Measurements from ENCODE around the gene TXLNA.

Gene TXLNA

DNA sequence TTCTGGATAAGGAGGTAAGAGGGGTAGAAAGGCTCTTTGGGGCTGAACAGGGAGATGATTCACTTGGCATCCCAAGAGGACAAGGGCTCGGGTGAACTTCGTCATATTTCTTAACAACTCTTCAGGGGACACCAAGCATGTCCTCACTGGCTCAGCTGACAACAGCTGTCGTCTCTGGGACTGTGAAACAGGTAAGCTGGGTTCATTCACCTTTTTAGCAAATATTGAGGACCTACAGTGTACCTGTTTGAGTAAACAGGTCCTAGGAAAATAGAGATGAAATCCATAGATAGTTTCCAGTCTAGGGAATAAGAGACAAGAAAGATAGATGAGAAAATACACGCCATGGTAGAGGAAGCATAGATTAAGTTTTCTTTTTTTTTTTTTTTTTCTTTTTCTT is 44.8 kb downstream of the TXLNA start:
- Histone ChIP-seq H3K4me1 (ENCODE audit: control insufficient read depth, insufficient read depth, low read length) (peaks cover 8% of the 10 kb centered on the region), H3K27ac (ENCODE audit: insufficient read depth, low read depth, low read length, poor library complexity, severe bottlenecking) (no peak overlapping the region), H3K27me3 (ENCODE audit: control insufficient read depth, insufficient read depth, low read length, poor library complexity, severe bottlenecking) (no peaks in the 10 kb centered on the region), H3K9me3 (ENCODE audit: control insufficient read depth, low read length) (no peaks in the 10 kb centered on the region), H3K4me3 (ENCODE audit: insufficient read depth, low read depth, low read length) (no peak overlapping the region), H3K36me3 (ENCODE audit: control insufficient read depth, insufficient read depth, low read length) (peaks cover 14% of the 10 kb centered on the region)
- 95% methylated on average over 4 of the region's 4 CpGs for WGBS, 2 experiments

DNA sequence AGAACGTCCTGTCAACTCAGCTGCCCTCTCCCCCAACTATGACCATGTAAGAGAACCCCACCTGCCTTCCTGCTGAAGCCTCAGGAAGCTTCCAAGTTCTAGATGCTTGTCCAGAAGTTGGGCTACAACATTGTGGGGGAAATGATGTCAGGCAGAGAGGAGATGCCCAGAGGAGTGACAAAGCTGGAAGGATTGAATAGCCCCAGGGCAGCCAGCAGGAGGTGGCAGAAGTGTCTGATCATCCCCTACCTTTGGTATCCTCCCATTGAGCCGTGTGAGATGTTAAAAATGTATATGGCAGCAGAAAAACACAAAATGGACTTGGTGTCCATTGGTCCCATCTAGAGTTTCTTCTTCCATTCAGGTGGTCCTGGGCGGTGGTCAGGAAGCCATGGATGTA is 49.3 kb downstream of the TXLNA start:
- Histone ChIP-seq H3K9me3 (ENCODE audit: control insufficient read depth, low read length) (no peaks in the 10 kb centered on the region), H3K4me1 (ENCODE audit: control insufficient read depth, insufficient read depth, low read length) (peaks cover 5% of the 10 kb centered on the region), H3K36me3 (ENCODE audit: control insufficient read depth, insufficient read depth, low read length) (peaks cover 27% of the 10 kb centered on the region), H3K27ac (ENCODE audit: insufficient read depth, low read depth, low read length, poor library complexity, severe bottlenecking) (no peak overlapping the region), H3K27me3 (ENCODE audit: control insufficient read depth, insufficient read depth, low read length, poor library complexity, severe bottlenecking) (no peaks in the 10 kb centered on the region), H3K4me3 (ENCODE audit: insufficient read depth, low read depth, low read length) (no peak overlapping the region)
- WGBS, 2 experiments: 93 to 95% methylated on average over 3 of the region's 3 CpGs

DNA sequence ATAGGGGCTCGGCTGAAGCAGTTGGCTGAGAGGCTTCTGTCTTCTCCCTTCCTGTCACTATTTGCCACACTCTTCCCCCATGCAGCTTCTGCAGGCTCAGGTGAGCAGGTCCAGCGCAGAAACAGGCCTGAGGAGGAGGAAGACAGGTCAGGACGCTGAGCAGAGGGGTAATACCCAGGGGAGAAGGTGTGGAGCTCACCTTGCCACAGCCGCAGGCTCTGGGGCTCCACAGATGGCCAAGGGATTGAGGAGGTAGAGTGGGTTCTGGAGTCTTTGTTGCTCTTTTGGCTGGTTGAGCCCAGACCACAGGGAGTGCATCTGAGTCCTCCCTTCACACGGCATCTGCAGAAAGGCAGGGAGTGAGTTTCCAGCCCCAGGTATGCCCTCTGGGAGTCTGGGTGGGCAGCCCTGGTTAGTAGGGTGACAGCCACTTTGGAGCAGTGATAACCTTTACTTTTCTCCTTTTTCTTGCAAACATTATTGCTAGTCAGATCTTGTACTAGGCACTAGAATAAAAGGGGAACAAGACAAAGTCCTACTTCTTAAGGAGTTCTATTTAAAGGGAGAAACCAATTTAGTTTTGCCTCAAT is 52.5 kb downstream of the TXLNA start:
- no peaks in the 10 kb centered on the region for H3K9me3 ChIP-seq (ENCODE audit: control insufficient read depth, low read length)

DNA sequence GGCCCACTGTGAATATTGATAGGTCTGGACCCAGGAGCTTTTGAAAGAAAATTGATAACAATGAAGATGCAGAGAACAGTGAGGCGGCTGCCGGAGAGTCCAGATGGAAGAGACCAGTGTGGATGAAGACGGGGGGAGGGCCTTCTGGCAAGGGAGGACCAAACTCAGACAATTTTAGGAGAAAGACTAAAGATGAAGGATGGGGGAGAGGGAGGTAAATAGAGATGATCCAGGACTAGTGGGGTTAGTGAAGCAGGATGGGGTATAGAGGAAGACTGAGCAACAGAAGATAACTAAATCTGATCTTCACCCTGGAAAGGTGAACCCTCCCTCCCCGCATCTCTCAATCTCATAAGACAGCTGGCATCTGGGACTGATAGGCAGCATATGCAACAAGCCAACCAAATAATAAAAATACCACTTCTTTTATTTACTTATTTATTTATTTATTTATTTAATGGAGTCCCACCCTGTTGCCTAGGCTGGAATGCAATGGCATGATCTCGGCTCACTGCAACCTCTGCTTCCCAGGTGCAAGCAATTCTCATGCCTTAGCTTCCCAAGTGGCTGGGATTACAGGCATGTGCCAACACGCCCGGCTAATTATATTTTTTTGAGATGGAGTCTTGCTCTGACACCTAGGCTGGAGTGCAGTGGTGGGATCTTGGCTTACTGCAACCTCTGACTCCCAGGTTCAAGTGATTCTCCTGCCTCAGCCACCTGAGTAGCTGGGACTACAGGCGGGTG is 53.3 kb downstream of the TXLNA start:
- Histone ChIP-seq H3K4me3 (ENCODE audit: insufficient read depth, low read depth, low read length) (no peak overlapping the region), H3K36me3 (ENCODE audit: control insufficient read depth, insufficient read depth, low read length) (peaks cover 34% of the 10 kb centered on the region), H3K27ac (ENCODE audit: insufficient read depth, low read depth, low read length, poor library complexity, severe bottlenecking) (no peak overlapping the region), H3K27me3 (ENCODE audit: control insufficient read depth, insufficient read depth, low read length, poor library complexity, severe bottlenecking) (no peaks in the 10 kb centered on the region), H3K4me1 (ENCODE audit: control insufficient read depth, insufficient read depth, low read length) (peaks cover 5% of the 10 kb centered on the region), H3K9me3 (ENCODE audit: control insufficient read depth, low read length) (no peaks in the 10 kb centered on the region)
- WGBS, 2 experiments: 81 to 82% methylated on average over 8 of the region's 8 CpGs

More for the DNA sequence above, 52.5 kb downstream of the TXLNA start:
- Histone ChIP-seq H3K27ac (ENCODE audit: insufficient read depth, low read depth, low read length, poor library complexity, severe bottlenecking) (no peak overlapping the region), H3K36me3 (ENCODE audit: control insufficient read depth, insufficient read depth, low read length) (peaks cover 36% of the 10 kb centered on the region), H3K27me3 (ENCODE audit: control insufficient read depth, insufficient read depth, low read length, poor library complexity, severe bottlenecking) (no peaks in the 10 kb centered on the region), H3K4me1 (ENCODE audit: control insufficient read depth, insufficient read depth, low read length) (peaks cover 5% of the 10 kb centered on the region), H3K4me3 (ENCODE audit: insufficient read depth, low read depth, low read length) (no peak overlapping the region)
- 91 to 92% methylated on average over 5 of the region's 5 CpGs for WGBS, 2 experiments

- H3K27ac ChIP-seq (ENCODE audit: insufficient read depth, low read depth, low read length, poor library complexity, severe bottlenecking): no peak overlapping the region
- H3K36me3 ChIP-seq (ENCODE audit: control insufficient read depth, insufficient read depth, low read length): peaks cover 22% of the 10 kb centered on the region
- WGBS, 2 experiments: 91 to 93% methylated on average over 7 of the region's 7 CpGs
- no peaks in the 10 kb centered on the region for H3K9me3 ChIP-seq (ENCODE audit: control insufficient read depth, low read length)
- peaks cover 5% of the 10 kb centered on the region for H3K4me1 ChIP-seq (ENCODE audit: control insufficient read depth, insufficient read depth, low read length)
- H3K4me3 ChIP-seq (ENCODE audit: insufficient read depth, low read depth, low read length): no peak overlapping the region
- H3K27me3 ChIP-seq (ENCODE audit: control insufficient read depth, insufficient read depth, low read length, poor library complexity, severe bottlenecking): no peaks in the 10 kb centered on the region
Observed at GRCh38 chr1:32234792-32235191, 55.3 kb downstream of the TXLNA start.

GRCh38 chr1:32239337-32239736 is 59.9 kb downstream of the TXLNA start:
- H3K4me3 ChIP-seq (ENCODE audit: insufficient read depth, low read depth, low read length): peak overlapping the region; percentile 82
- H3K27ac ChIP-seq (ENCODE audit: insufficient read depth, low read depth, low read length, poor library complexity, severe bottlenecking): peak overlapping the region; percentile 61
- 20 to 29% methylated on average over 4 of the region's 4 CpGs for WGBS, 2 experiments

DNA sequence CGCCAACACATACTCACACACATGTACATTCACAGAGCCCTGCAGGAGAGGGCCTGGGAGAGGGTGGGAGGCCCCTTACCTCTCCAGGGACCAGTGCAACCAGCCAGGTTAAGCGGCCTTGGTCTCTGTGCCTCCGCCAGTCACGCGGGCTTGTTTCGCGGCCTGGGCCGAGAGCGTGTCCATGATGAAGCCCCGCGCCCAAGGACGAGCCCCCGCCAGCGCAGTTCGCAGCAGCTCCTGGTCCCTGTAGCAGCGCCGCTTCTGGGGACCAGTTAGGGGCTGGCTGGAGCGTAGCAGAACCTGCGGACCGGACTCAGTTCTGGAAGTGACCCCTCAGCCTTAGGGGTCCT is 60.3 kb downstream of the TXLNA start:
- Histone ChIP-seq H3K36me3 (ENCODE audit: control insufficient read depth, insufficient read depth, low read length) (peaks cover 2% of the 10 kb centered on the region), H3K4me1 (ENCODE audit: control insufficient read depth, insufficient read depth, low read length) (peaks cover 11% of the 10 kb centered on the region), H3K9me3 (ENCODE audit: control insufficient read depth, low read length) (no peaks in the 10 kb centered on the region), H3K27me3 (ENCODE audit: control insufficient read depth, insufficient read depth, low read length, poor library complexity, severe bottlenecking) (no peaks in the 10 kb centered on the region), H3K4me3 (ENCODE audit: insufficient read depth, low read depth, low read length) (peak overlapping the region; percentile 82), H3K27ac (ENCODE audit: insufficient read depth, low read depth, low read length, poor library complexity, severe bottlenecking) (peak overlapping the region; percentile 61)
- WGBS, 2 experiments: 3% methylated on average over 20 of the region's 20 CpGs

More at GRCh38 chr1:32239337-32239736, 59.9 kb downstream of the TXLNA start:
- H3K27me3 ChIP-seq (ENCODE audit: control insufficient read depth, insufficient read depth, low read length, poor library complexity, severe bottlenecking): no peaks in the 10 kb centered on the region
- peaks cover 11% of the 10 kb centered on the region for H3K4me1 ChIP-seq (ENCODE audit: control insufficient read depth, insufficient read depth, low read length)
- peaks cover 6% of the 10 kb centered on the region for H3K36me3 ChIP-seq (ENCODE audit: control insufficient read depth, insufficient read depth, low read length)
- no peaks in the 10 kb centered on the region for H3K9me3 ChIP-seq (ENCODE audit: control insufficient read depth, low read length)

DNA sequence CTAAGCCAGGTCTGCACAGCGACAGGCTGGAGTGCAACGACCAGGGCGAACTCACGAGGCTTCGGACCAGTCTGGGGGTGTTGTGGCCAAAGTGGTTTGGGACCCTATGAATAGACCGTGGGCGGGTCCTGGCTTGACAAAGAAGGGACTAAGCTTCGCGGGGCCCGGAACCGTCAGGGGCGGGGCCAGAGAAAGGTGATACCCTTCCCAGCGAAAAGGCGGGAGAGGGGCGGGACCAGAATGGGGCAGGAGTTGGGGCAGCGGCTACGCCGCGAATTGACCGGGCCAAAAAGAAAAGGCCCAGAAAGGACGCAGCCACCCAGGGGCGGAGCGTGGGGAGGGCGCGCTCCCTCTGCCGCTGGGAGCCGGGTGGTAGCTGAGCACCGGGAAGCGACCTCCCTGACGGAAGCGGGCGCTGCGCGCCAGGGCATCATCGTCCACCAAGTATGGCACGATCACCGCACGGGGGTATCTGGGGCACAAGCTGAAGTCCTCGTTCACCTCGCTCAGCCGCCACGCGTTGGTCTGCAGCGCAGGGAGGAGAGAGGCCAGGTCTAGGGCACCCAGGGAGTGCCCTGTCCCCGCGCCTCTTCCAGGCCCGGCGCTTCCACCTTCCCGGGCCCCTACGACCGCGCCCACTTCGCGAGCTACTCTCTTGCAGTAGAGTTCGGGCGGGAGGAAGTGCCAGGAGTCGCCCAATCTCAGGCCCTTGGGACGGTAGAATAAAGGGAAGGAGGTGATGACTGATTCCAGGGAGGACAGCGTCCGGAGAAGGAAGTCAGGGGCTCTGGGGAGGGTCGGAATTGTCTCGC is 60.9 kb downstream of the TXLNA start:
- WGBS, 2 experiments: 0 to 1% methylated on average over 62 of the region's 62 CpGs
- no peaks in the 10 kb centered on the region for H3K36me3 ChIP-seq (ENCODE audit: control insufficient read depth, insufficient read depth, low read length)
- H3K9me3 ChIP-seq (ENCODE audit: control insufficient read depth, low read length): no peaks in the 10 kb centered on the region
- peak overlapping the region; percentile 61 for H3K27ac ChIP-seq (ENCODE audit: insufficient read depth, low read depth, low read length, poor library complexity, severe bottlenecking)
- H3K4me1 ChIP-seq (ENCODE audit: control insufficient read depth, insufficient read depth, low read length): peaks cover 11% of the 10 kb centered on the region
- H3K27me3 ChIP-seq (ENCODE audit: control insufficient read depth, insufficient read depth, low read length, poor library complexity, severe bottlenecking): no peaks in the 10 kb centered on the region
- peak overlapping the region; percentile 82 for H3K4me3 ChIP-seq (ENCODE audit: insufficient read depth, low read depth, low read length)

DNA sequence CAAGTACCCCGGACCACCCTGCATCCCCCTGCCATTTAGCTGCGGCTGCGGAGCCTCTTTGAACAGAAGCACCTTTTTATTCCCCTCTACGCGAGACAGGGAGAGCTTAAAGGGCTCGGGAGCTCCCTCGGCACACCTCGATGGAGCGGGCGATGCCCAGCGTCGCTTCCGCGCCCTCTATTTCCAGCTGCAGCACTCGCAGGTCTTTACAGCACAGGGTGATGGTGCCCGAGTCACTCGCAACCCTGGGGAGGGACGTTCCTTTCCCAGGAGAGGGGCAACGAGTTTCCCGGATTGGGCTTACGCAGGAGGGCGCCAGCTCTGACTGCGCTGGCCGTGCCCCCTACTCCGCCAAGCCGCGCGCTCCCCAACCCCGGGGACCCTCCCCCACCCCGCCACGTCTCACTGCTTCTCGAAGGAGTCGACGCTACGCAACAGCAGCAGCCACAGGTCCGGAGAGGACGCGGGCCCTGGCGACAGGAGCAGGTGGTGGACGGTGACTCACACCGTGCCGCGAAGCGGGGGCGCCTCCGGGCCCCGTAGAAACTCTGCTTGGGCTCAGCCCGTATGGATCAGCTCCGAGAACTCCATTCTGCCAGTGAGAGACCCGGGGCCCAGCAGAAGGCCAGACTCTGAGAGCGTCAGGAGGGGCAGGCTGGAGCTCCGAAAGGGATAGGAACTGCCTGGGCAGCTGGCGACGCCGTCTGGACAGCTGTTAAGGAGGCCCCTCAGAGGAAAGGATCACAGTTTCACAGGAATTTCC is 61.7 kb downstream of the TXLNA start:
- 0 to 1% methylated on average over 55 of the region's 55 CpGs for WGBS, 2 experiments
- Histone ChIP-seq H3K4me1 (ENCODE audit: control insufficient read depth, insufficient read depth, low read length) (peaks cover 11% of the 10 kb centered on the region), H3K27me3 (ENCODE audit: control insufficient read depth, insufficient read depth, low read length, poor library complexity, severe bottlenecking) (no peaks in the 10 kb centered on the region), H3K27ac (ENCODE audit: insufficient read depth, low read depth, low read length, poor library complexity, severe bottlenecking) (peak overlapping the region; percentile 61), H3K9me3 (ENCODE audit: control insufficient read depth, low read length) (no peaks in the 10 kb centered on the region), H3K4me3 (ENCODE audit: insufficient read depth, low read depth, low read length) (peak overlapping the region; percentile 82), H3K36me3 (ENCODE audit: control insufficient read depth, insufficient read depth, low read length) (no peaks in the 10 kb centered on the region)

Measured in ectodermal cell (in vitro differentiated cells).